ENCODE measurements around the gene WDPCP.

GRCh38 chr2:63446658-63447057 is 141.6 kb downstream of the WDPCP start:
- TF ChIP-seq CTCF (IDR thresholded peaks at IDR 0.05) (no peak), TCF7L2 (IDR thresholded peaks at IDR 0.05; ENCODE audit: low read depth, low read length) (no peak), POLR2AphosphoS5 (IDR thresholded peaks at IDR 0.05; ENCODE audit: low read depth, low read length) (no peak), REST (IDR thresholded peaks at IDR 0.05; ENCODE audit: insufficient read depth in 1 of 2, low read depth in 2 of 2, low read length in 1 of 2) (no peak)
